IMR-90 (cell line): Measurements from ENCODE around the gene SLC30A7. TPM values are rescaled to one million over a fixed set of nuclear protein-coding genes. Genes with fewer than 3 reads are reported as not detected.

Experiments used
- ATAC-seq: fragments of 200-7000 bp; cut with Tn5 transposase; 2 replicates; pipeline ENCODE4 v1.9.1; 2020; ENCODE audit warnings: low read depth, mild to moderate bottlenecking, moderate library complexity
- BruUV-seq: library from RNA; stranded (reverse); fragments of 400-500 nt; replicated peaks from 2 replicates; lab custom pipeline; 2021; lab: Mats Ljungman, UMichigan
- CTCF ChIA-PET: fragments of 300-600 bp; formaldehyde crosslinking; extraction: SDS; loops from one replicate; lab custom pipeline; 2021; ENCODE audit warnings: antibody characterized with exemption; lab: Yijun Ruan, JAX
- POLR2A ChIA-PET: fragments of 300-600 bp; sonication (Branson Sonifier 250); formaldehyde crosslinking; loops from one replicate; lab custom pipeline; 2022; ENCODE audit warnings: antibody characterized with exemption; ENCODE audit not compliant: unreplicated experiment; lab: Charles Lee
- DNase-seq: peaks from one replicate; pipeline ENCODE4 v3.0.0; 2013
- H2AFZ ChIP-seq: replicated peaks from 2 replicates; pipeline ENCODE3; 2013; ENCODE audit warnings: low read length, mild to moderate bottlenecking; ENCODE audit not compliant: poor library complexity
- H2AK5ac ChIP-seq: 2 replicates; pipeline ENCODE4 v1.6.1; 2013; ENCODE audit warnings: low read depth, low read length, inconsistent platforms
- H2AK9ac ChIP-seq: replicated peaks from 2 replicates; pipeline ENCODE3; 2013; ENCODE audit warnings: mild to moderate bottlenecking, low read depth, low read length, moderate library complexity; ENCODE audit not compliant: poor library complexity
- H2BK120ac ChIP-seq: 2 replicates; pipeline ENCODE4 v1.6.1; 2013; ENCODE audit warnings: low read depth, low read length, inconsistent platforms
- H2BK15ac ChIP-seq: 3 replicates; pipeline ENCODE4 v1.6.1; 2013; ENCODE audit warnings: low read depth, low read length, inconsistent platforms
- H2BK20ac ChIP-seq: 2 replicates; pipeline ENCODE4 v1.6.1; 2013; ENCODE audit warnings: low read depth, mild to moderate bottlenecking, inconsistent platforms, low read length, moderate library complexity
- H2BK5ac ChIP-seq: 2 replicates; pipeline ENCODE4 v1.6.1; 2013; ENCODE audit warnings: mild to moderate bottlenecking, low read depth, low read length, inconsistent platforms; ENCODE audit not compliant: poor library complexity, severe bottlenecking
- H3K14ac ChIP-seq: replicated peaks from 2 replicates; pipeline ENCODE4 v1.6.1; 2013; ENCODE audit warnings: low read depth, low read length, inconsistent platforms
- H3K18ac ChIP-seq: 2 replicates; pipeline ENCODE4 v1.6.1; 2013; ENCODE audit warnings: low read depth, low read length, control low read depth
- H3K23ac ChIP-seq: 2 replicates; pipeline ENCODE4 v1.6.1; 2013; ENCODE audit warnings: low read depth, low read length, inconsistent platforms
- H3K27ac ChIP-seq: 2 replicates; pipeline ENCODE4 v1.5.1; 2013; ENCODE audit warnings: mild to moderate bottlenecking, control low read depth, low read length; ENCODE audit not compliant: insufficient read depth
- H3K27me3 ChIP-seq: 2 replicates; pipeline ENCODE4 v1.6.1; 2013; ENCODE audit warnings: low read length; ENCODE audit not compliant: control insufficient read depth, insufficient read depth
- H3K36me3 ChIP-seq: 2 replicates; pipeline ENCODE4 v1.6.1; 2013; ENCODE audit warnings: low read length, mixed read lengths; ENCODE audit not compliant: control insufficient read depth, insufficient read depth
- H3K4ac ChIP-seq: 2 replicates; pipeline ENCODE4 v1.6.1; 2013; ENCODE audit warnings: low read depth, low read length, inconsistent platforms
- H3K4me1 ChIP-seq: 2 replicates; pipeline ENCODE4 v1.6.1; 2013; ENCODE audit warnings: low read length, mixed read lengths; ENCODE audit not compliant: control insufficient read depth, insufficient read depth
- H3K4me2 ChIP-seq: 2 replicates; pipeline ENCODE4 v1.6.1; 2013; ENCODE audit warnings: low read depth, mild to moderate bottlenecking, control low read depth, low read length, moderate library complexity
- H3K4me3 ChIP-seq: 2 replicates; pipeline ENCODE4 v1.5.1; 2013; ENCODE audit warnings: low read depth, mild to moderate bottlenecking, control low read depth, low read length, moderate library complexity; ENCODE audit not compliant: insufficient read depth
- H3K56ac ChIP-seq: 2 replicates; pipeline ENCODE4 v1.6.1; 2013; ENCODE audit warnings: low read length, inconsistent platforms; ENCODE audit not compliant: insufficient read depth; ENCODE audit errors: extremely low read depth
- H3K79me1 ChIP-seq, 2 experiments: 2 replicates each; pipeline ENCODE4 v1.6.1; 2013; ENCODE audit warnings: low read length in 2 of 2, inconsistent platforms in 1 of 2, low read depth in 1 of 2
- H3K9ac ChIP-seq: 2 replicates; pipeline ENCODE4 v1.6.1; 2013; ENCODE audit warnings: low read depth, low read length, control low read depth
- H3K9me1 ChIP-seq: 2 replicates; pipeline ENCODE4 v1.6.1; 2013; ENCODE audit warnings: low read length, inconsistent platforms; ENCODE audit not compliant: insufficient read depth
- H3K9me3 ChIP-seq: 2 replicates; pipeline ENCODE4 v1.6.1; 2013; ENCODE audit warnings: low read length; ENCODE audit not compliant: control insufficient read depth, insufficient read depth
- H4K20me1 ChIP-seq: 2 replicates; pipeline ENCODE4 v1.6.1; 2013; ENCODE audit warnings: low read length, inconsistent platforms; ENCODE audit not compliant: insufficient read depth
- H4K5ac ChIP-seq: 2 replicates; pipeline ENCODE4 v1.6.1; 2013; ENCODE audit warnings: mild to moderate bottlenecking, low read depth, low read length, control low read depth
- H4K8ac ChIP-seq, 2 experiments: 2 replicates each; pipeline ENCODE4 v1.6.1; 2013; ENCODE audit warnings: low read depth in 2 of 2, low read length in 2 of 2, control low read depth in 1 of 2, inconsistent platforms in 1 of 2
- H4K91ac ChIP-seq: 2 replicates; pipeline ENCODE4 v1.6.1; 2013; ENCODE audit warnings: low read depth, low read length, inconsistent platforms; ENCODE audit not compliant: insufficient read depth
- BHLHE40 ChIP-seq: fragments of 150-350 bp; IDR thresholded peaks from 2 replicates; pipeline ENCODE4 v1.6.1; 2016; ENCODE audit warnings: mild to moderate bottlenecking, low read depth, low read length
- CHD1 ChIP-seq: IDR thresholded peaks from 2 replicates; pipeline ENCODE4 v1.6.1; 2012; ENCODE audit warnings: low read depth, low read length, improper control_type of control experiment
- FOS ChIP-seq: fragments of 150-350 bp; IDR thresholded peaks from 2 replicates; pipeline ENCODE4 v1.6.1; 2016; ENCODE audit warnings: low read depth, low read length
- RFX5 ChIP-seq: IDR thresholded peaks from 2 replicates; pipeline ENCODE4 v1.8.0; 2012; ENCODE audit warnings: low read depth, mild to moderate bottlenecking, low read length, moderate library complexity
- SMC3 ChIP-seq: fragments of 150-350 bp; IDR thresholded peaks from 2 replicates; pipeline ENCODE4 v1.6.1; 2016; ENCODE audit warnings: low read depth, mild to moderate bottlenecking, antibody characterized with exemption, low read length, moderate library complexity
- WGBS, 2 experiments: methylation state at CpG; one replicate each; pipeline versions ENCODE4 v1.1.5 to v1.1.7; 2013; ENCODE audit warnings: missing lambda C conversion rate in 2 of 2; ENCODE audit not compliant: insufficient read length in 1 of 2; ENCODE audit errors: extremely low coverage in 2 of 2; 5-methylcytosine and 5-hydroxymethylcytosine counted together
- dilution Hi-C: fragments of 300-500 bp; cut with HindIII; formaldehyde crosslinking; loops from one replicate; pipeline ENCODE4 v1.14.3; 2018; ENCODE audit warnings: low sequenced_read_pairs; ENCODE audit not compliant: unreplicated experiment
- in situ Hi-C: fragments of 300-500 bp; cut with MboI; formaldehyde crosslinking; loops from 3 replicates; pipeline ENCODE4 v1.14.3; 2019; ENCODE audit warnings: low sequenced_read_pairs, inconsistent platforms, mixed read lengths
- intact Hi-C: fragments of 100-400 bp; cut with micrococcal nuclease; formaldehyde crosslinking; loops from 2 replicates; pipeline ENCODE4 v1.10.0; 2022
- polyA plus RNA-seq, 3 experiments: library from polyadenylated mRNA; depleted of rRNA; stranded (reverse); fragments of >200 nt; gene quantifications; 2 replicates each; pipeline ENCODE4 v1.2.3, GENCODE V29; 2012; ENCODE audit warnings: low replicate concordance in 1 of 3
- total RNA-seq: library from RNA; depleted of rRNA; stranded (reverse); fragments of >200 nt; gene quantifications from 2 replicates; pipeline ENCODE4 v1.2.3, GENCODE V29; 2012
- TF ChIP-seq, protein P1 (sequence below): fragments of 150-350 bp; IDR thresholded peaks from 2 replicates; pipeline ENCODE4 v1.6.1; 2017; ENCODE audit warnings: mild to moderate bottlenecking, antibody characterized with exemption, low read length, low read depth

Gene SLC30A7
- total and polyA plus RNA-seq, 2 of the 4 experiments (the other 2 are of a cell fraction) = 8.4 to 60.2 TPM

DNA sequence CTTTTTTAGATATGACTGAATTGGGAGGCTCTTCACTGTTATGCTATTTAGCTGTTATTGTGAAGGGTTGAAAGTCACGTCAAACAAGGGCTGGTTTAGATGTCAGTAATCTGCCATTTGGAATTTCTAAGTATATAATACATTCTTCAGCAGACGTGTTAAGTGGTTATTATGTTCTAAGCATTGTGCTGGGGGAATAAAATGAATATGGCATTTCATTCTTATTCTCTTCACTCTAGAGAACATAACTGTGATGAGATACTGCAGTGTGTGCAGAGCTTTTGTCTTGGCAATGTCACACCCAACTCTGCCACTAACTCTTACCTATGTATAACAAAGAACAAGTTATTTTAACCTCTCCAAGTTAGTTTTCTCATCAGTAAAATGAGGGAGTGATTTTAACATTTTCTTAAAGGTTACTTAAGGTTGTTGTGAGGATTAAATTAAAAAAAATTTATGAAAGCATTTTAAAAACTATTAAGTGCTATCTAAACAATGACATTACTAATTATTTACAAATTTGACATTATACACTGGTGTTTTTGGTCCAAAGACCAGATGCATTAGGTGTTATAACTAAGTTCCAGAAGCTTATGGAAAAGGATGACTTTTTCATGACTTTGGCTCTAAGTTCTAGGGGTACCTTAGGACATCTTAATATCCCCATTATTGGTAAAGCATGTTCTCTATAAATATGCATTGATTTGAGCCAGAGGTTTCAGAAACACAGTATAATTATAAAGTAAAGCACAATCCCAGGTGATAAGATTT, 58.3 kb downstream of the SLC30A7 start:
- Histone ChIP-seq H3K4me1 (peaks cover 7% of the 10 kb centered on the region), H2AK5ac (no peak overlapping the region), H3K36me3 (no peaks in the 10 kb centered on the region), H3K56ac (no peak overlapping the region), H3K4ac (no peak overlapping the region), H3K14ac (no peak overlapping the region), H3K79me1 (peaks cover 9 to 32% of the 10 kb centered on the region in 2 experiments; a peak in 3 of 4 replicates), H3K4me3 (no peak overlapping the region), H4K5ac (no peak overlapping the region), H3K9me3 (no peaks in the 10 kb centered on the region), H3K4me2 (no peak overlapping the region), H3K23ac (no peak overlapping the region), H3K27ac (no peak overlapping the region), H3K27me3 (no peaks in the 10 kb centered on the region), H2BK5ac (no peak overlapping the region), H2BK120ac (no peak overlapping the region), H2AK9ac (no peak overlapping the region), H4K8ac (no peak overlapping the region), H4K91ac (no peak overlapping the region), H2BK15ac (no peak overlapping the region), H3K9me1 (peaks cover 9% of the 10 kb centered on the region), H2BK20ac (no peak overlapping the region), H3K9ac (no peak overlapping the region), H3K18ac (no peak overlapping the region), H2AFZ (no peak overlapping the region), H4K20me1 (no peaks in the 10 kb centered on the region)
- intact Hi-C loops (no loop called here), dilution Hi-C loops (no loop called here), in situ Hi-C loops (no loop called here)
- ChIA-PET POLR2A (no interaction called here), CTCF (no interaction called here)
- DNase-seq (no peak), ATAC-seq (no peak)
- no TSS peak for BruUV-seq
- no peak for TF ChIP-seq FOS
- no peak for TF ChIP-seq RFX5
- TF ChIP-seq, protein P1, sequence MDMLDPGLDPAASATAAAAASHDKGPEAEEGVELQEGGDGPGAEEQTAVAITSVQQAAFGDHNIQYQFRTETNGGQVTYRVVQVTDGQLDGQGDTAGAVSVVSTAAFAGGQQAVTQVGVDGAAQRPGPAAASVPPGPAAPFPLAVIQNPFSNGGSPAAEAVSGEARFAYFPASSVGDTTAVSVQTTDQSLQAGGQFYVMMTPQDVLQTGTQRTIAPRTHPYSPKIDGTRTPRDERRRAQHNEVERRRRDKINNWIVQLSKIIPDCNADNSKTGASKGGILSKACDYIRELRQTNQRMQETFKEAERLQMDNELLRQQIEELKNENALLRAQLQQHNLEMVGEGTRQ = no peak
- TF ChIP-seq SMC3 = no peak
- TF ChIP-seq CHD1 = no peak
- TF ChIP-seq BHLHE40 = no peak
- no CpG with 5 or more reads among the region's 2 CpGs for WGBS, 2 experiments
